Measurements from ENCODE around the gene JSRP1. TPM values are rescaled to one million over a fixed set of nuclear protein-coding genes. Genes with fewer than 3 reads are reported as not detected.

JSRP1 gene
- total and polyA plus RNA-seq, 2 donors (not counting 1 experiment from before 2014, with no cell fraction given) = not detected

DNA sequence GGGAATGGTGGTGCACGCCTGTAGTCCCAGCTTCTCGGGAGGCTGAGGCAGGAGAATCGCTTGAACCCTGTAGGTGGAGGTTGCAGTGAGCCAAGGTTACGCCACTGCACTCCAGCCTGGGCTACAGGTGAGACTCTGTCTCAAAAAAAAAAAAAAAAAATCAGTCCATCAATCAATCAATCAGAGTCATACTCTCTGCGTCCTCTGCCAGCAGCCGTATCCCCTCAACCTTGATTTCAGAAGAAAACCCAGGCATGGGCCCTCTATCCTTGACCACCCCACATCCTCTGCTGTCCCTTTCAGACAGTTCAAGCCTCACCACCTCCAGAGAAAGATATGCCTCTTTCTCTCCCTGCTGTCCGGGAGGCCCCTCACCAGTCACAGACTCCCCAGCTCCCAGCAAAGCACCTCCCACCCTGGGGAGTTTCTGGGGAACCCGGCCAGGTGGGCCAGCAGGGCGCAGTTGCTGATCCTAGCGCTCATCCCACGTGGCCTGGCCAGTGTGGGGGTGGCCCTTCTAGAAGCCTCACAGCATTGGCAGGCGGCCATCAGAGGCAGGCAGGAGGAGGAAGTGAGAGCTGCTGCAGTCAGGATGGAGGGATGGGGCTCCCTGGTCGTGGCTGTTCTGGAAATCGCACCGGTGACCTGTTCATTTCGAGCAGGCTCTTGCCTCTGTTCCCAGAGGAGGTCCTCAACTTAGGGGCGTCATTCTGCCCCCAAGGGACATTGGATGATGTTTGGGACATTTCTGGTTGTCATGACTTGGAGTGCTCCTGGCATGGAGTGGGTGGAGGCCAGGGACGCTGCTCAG is 10.2 kb upstream of the JSRP1 start:
- TF ChIP-seq, protein P1, sequence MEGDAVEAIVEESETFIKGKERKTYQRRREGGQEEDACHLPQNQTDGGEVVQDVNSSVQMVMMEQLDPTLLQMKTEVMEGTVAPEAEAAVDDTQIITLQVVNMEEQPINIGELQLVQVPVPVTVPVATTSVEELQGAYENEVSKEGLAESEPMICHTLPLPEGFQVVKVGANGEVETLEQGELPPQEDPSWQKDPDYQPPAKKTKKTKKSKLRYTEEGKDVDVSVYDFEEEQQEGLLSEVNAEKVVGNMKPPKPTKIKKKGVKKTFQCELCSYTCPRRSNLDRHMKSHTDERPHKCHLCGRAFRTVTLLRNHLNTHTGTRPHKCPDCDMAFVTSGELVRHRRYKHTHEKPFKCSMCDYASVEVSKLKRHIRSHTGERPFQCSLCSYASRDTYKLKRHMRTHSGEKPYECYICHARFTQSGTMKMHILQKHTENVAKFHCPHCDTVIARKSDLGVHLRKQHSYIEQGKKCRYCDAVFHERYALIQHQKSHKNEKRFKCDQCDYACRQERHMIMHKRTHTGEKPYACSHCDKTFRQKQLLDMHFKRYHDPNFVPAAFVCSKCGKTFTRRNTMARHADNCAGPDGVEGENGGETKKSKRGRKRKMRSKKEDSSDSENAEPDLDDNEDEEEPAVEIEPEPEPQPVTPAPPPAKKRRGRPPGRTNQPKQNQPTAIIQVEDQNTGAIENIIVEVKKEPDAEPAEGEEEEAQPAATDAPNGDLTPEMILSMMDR (conservative IDR thresholded peaks at IDR 0.05 in 1 of 2, IDR thresholded peaks at IDR 0.05 in 1 of 2; ENCODE audit: low read depth in 1 of 2, low read length in 2 of 2) = no peak
- no peak for TF ChIP-seq EZH2 (IDR thresholded peaks at IDR 0.05; ENCODE audit: low read length, missing control alignments)
- H3K27ac ChIP-seq (ENCODE audit: insufficient read depth, low read length) = no peak overlapping the region
- H3K9me3 ChIP-seq (ENCODE audit: control insufficient read depth, insufficient read depth, low read depth, low read length) = no peaks in the 10 kb centered on the region
- DNase-seq (ENCODE audit: low read depth in 2 of 2) = peak; percentile 68 to 71
- H3K79me2 ChIP-seq (ENCODE audit: control insufficient read depth, insufficient read depth, low read length) = peaks cover 19% of the 10 kb centered on the region
- no peak overlapping the region for H3K4me3 ChIP-seq (replicated peaks in 1 of 4; ENCODE audit: control extremely low read depth in 1 of 4, insufficient read depth in 1 of 4, low read depth in 3 of 4, low read length in 4 of 4)
- peaks cover 8% of the 10 kb centered on the region for H3K4me1 ChIP-seq (ENCODE audit: control insufficient read depth, extremely low read depth, insufficient read depth, low read length)
- no peak overlapping the region for H3K4me2 ChIP-seq (ENCODE audit: extremely low read depth, insufficient read depth, low read length)
- H4K20me1 ChIP-seq (ENCODE audit: control insufficient read depth, extremely low read depth, insufficient read depth, low read length) = no peaks in the 10 kb centered on the region
- no peaks in the 10 kb centered on the region for H3K36me3 ChIP-seq (ENCODE audit: control insufficient read depth, insufficient read depth, low read length)
- peak overlapping the region; percentile 73 for H2AFZ ChIP-seq (ENCODE audit: low read length)
- H3K27me3 ChIP-seq (ENCODE audit: control insufficient read depth, insufficient read depth, low read length) = no peaks in the 10 kb centered on the region
- no peak overlapping the region for H3K9ac ChIP-seq (ENCODE audit: insufficient read depth, low read length)

DNA sequence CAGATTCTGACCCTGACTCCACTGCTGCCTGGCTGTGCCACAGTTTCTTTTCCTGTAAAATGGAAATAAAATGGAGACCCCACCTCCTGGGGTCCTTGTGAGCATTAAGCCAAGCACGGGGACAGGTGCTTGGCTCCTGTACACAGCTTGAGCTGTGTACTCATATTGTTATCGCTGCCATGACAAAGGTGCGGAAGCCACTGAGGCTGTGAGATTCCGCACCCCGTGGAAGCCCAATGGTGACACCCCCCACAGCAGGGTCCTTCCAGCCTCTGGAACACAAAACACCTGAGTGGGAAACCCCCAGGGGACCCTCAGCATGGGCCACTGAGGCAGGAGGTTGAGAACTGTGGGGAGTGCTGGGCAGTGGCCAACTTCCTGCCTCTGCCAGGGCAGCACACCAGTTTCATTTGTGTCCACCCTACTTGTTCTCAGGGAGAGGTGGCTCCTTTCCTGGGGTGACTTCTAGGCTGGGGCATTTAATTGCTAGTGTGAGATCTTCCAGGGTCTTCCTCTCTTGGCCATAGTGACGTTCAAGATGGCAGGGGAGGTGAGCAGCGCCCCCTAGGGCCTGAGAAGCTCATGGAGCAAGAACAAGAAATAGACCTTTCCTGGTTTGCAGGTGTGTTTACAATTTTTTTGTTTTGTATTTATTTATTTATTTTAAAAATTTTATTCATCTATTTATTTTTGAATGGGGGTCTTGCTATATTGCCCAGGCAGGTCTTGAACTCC is 5.4 kb upstream of the JSRP1 start:
- Histone ChIP-seq H3K9ac (ENCODE audit: insufficient read depth, low read length) (no peak overlapping the region), H2AFZ (ENCODE audit: low read length) (no peak overlapping the region), H3K79me2 (ENCODE audit: control insufficient read depth, insufficient read depth, low read length) (no peaks in the 10 kb centered on the region), H3K4me3 (replicated peaks in 1 of 4; ENCODE audit: control extremely low read depth in 1 of 4, insufficient read depth in 1 of 4, low read depth in 3 of 4, low read length in 4 of 4) (no peak overlapping the region), H3K36me3 (ENCODE audit: control insufficient read depth, insufficient read depth, low read length) (no peaks in the 10 kb centered on the region), H3K4me2 (ENCODE audit: extremely low read depth, insufficient read depth, low read length) (no peak overlapping the region), H3K4me1 (ENCODE audit: control insufficient read depth, extremely low read depth, insufficient read depth, low read length) (peaks cover 4% of the 10 kb centered on the region), H4K20me1 (ENCODE audit: control insufficient read depth, extremely low read depth, insufficient read depth, low read length) (no peaks in the 10 kb centered on the region), H3K27ac (ENCODE audit: insufficient read depth, low read length) (no peak overlapping the region), H3K27me3 (ENCODE audit: control insufficient read depth, insufficient read depth, low read length) (no peaks in the 10 kb centered on the region), H3K9me3 (ENCODE audit: control insufficient read depth, insufficient read depth, low read depth, low read length) (no peaks in the 10 kb centered on the region)
- DNase-seq (ENCODE audit: low read depth in 2 of 2) = no peak
- TF ChIP-seq, protein P1 (conservative IDR thresholded peaks at IDR 0.05 in 1 of 2, IDR thresholded peaks at IDR 0.05 in 1 of 2; ENCODE audit: low read depth in 1 of 2, low read length in 2 of 2) = peak; percentile 46 to 64
- no peak for TF ChIP-seq EZH2 (IDR thresholded peaks at IDR 0.05; ENCODE audit: low read length, missing control alignments)

DNA sequence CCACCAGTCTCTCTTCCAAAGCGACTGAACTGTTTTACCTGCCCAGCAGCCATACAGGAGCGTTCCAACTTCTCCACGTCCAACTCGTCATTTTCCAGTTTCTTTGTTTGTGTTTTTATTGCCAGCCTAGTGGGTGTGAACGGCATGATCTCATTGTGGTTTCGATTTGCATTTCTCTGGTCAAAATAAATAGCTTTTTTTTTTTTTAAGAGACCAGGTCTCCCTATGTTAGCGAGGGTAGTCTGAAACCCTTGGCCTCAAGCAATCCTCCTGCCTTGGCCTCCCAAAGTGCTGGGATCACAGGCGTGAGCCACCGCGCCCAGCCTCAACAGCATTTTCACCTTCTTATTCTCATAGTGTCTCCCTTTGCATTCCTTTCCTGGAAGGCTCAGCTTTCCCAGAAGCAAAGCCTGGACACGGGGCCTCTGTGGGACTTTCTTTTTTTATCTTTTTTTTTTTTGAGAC is 4.2 kb upstream of the JSRP1 start:
- Histone ChIP-seq H3K9me3 (ENCODE audit: control insufficient read depth, insufficient read depth, low read depth, low read length) (no peaks in the 10 kb centered on the region), H2AFZ (ENCODE audit: low read length) (no peak overlapping the region), H3K27ac (ENCODE audit: insufficient read depth, low read length) (no peak overlapping the region), H3K36me3 (ENCODE audit: control insufficient read depth, insufficient read depth, low read length) (no peaks in the 10 kb centered on the region), H3K79me2 (ENCODE audit: control insufficient read depth, insufficient read depth, low read length) (no peaks in the 10 kb centered on the region), H3K27me3 (ENCODE audit: control insufficient read depth, insufficient read depth, low read length) (no peaks in the 10 kb centered on the region), H3K4me1 (ENCODE audit: control insufficient read depth, extremely low read depth, insufficient read depth, low read length) (no peaks in the 10 kb centered on the region), H3K4me2 (ENCODE audit: extremely low read depth, insufficient read depth, low read length) (no peak overlapping the region), H4K20me1 (ENCODE audit: control insufficient read depth, extremely low read depth, insufficient read depth, low read length) (no peaks in the 10 kb centered on the region), H3K9ac (ENCODE audit: insufficient read depth, low read length) (no peak overlapping the region), H3K4me3 (replicated peaks in 1 of 4; ENCODE audit: control extremely low read depth in 1 of 4, insufficient read depth in 1 of 4, low read depth in 3 of 4, low read length in 4 of 4) (no peak overlapping the region)
- DNase-seq (ENCODE audit: low read depth in 2 of 2) = peak in 1 of 2 donors; percentile 53
- TF ChIP-seq EZH2 (IDR thresholded peaks at IDR 0.05; ENCODE audit: low read length, missing control alignments) = no peak
- TF ChIP-seq, protein P1 (conservative IDR thresholded peaks at IDR 0.05 in 1 of 2, IDR thresholded peaks at IDR 0.05 in 1 of 2; ENCODE audit: low read depth in 1 of 2, low read length in 2 of 2) = no peak

Data from fibroblast of lung (primary cell).